Measurements from ENCODE around the gene GK. TPM values are rescaled to one million over a fixed set of nuclear protein-coding genes. Genes with fewer than 3 reads are reported as not detected.

Gene GK
- total and polyA plus RNA-seq, 2 of the 8 experiments (the other 6 are each of a cell fraction or from before 2014, with no cell fraction given) = 2.9 to 11.2 TPM

GRCh38 chrX:30713061-30713525 is 59.9 kb downstream of the GK start:
- Histone ChIP-seq H2BK120ac (replicated peaks; ENCODE audit: low read depth, low read length) (no peak overlapping the region), H2AFZ (ENCODE audit: low read length) (no peak overlapping the region), H4K5ac (ENCODE audit: insufficient read length, low read depth, low read length) (no peak overlapping the region), H3K4me1 (replicated peaks in 1 of 4; ENCODE audit: control insufficient read depth in 3 of 4, insufficient read depth in 4 of 4, low read length in 3 of 4) (no peaks in the 10 kb centered on the region), H3K23me2 (ENCODE audit: low read depth, low read length) (no peaks in the 10 kb centered on the region), H3K18ac (ENCODE audit: extremely low read depth, low read length) (no peak overlapping the region), H2BK12ac (ENCODE audit: low read depth, low read length) (no peak overlapping the region), H4K91ac (replicated peaks; ENCODE audit: insufficient read length, low read length) (no peak overlapping the region), H3K4me2 (ENCODE audit: insufficient read depth in 1 of 2, low read depth in 2 of 2, low read length in 2 of 2) (no peak overlapping the region), H3K27ac (ENCODE audit: low read depth, low read length) (no peak overlapping the region), H3K27me3 (replicated peaks in 1 of 4; ENCODE audit: control insufficient read depth in 3 of 4, extremely low read depth in 1 of 4, insufficient read depth in 3 of 4, low read length in 3 of 4) (no peaks in the 10 kb centered on the region), H3K36me3 (ENCODE audit: control insufficient read depth in 2 of 4, insufficient read depth in 4 of 4, low read length in 3 of 4) (no peaks in the 10 kb centered on the region; a peak in 1 of 8 replicates), H4K8ac (ENCODE audit: extremely low read depth, insufficient read depth, low read length) (no peak overlapping the region), H3K4me3 (ENCODE audit: extremely low read depth in 1 of 4, insufficient read depth in 2 of 4, low read depth in 3 of 4, low read length in 4 of 4) (no peak overlapping the region), H3K56ac (replicated peaks; ENCODE audit: insufficient read length, low read depth, low read length) (no peak overlapping the region), H2BK15ac (ENCODE audit: low read length) (no peak overlapping the region), H3K23ac (ENCODE audit: insufficient read length) (no peak overlapping the region), H3K79me2 (ENCODE audit: control insufficient read depth in 1 of 2, insufficient read depth in 2 of 2, low read length in 2 of 2) (no peaks in the 10 kb centered on the region), H3K4ac (replicated peaks; ENCODE audit: insufficient read length, low read depth, low read length) (no peak overlapping the region), H3K9me3 (ENCODE audit: insufficient read depth in 2 of 2, low read depth in 1 of 2, low read length in 1 of 2) (no peaks in the 10 kb centered on the region), H2BK20ac (ENCODE audit: low read length) (no peak overlapping the region), H3K79me1 (ENCODE audit: low read depth, low read length) (no peaks in the 10 kb centered on the region), H2AK5ac (ENCODE audit: low read depth, low read length) (no peak overlapping the region), H3K9ac (replicated peaks in 1 of 4; ENCODE audit: extremely low read depth in 1 of 4, low read depth in 3 of 4, low read length in 3 of 4) (no peak overlapping the region), H4K20me1 (replicated peaks in 1 of 2; ENCODE audit: control insufficient read depth in 1 of 2, insufficient read depth in 2 of 2, low read length in 2 of 2) (no peaks in the 10 kb centered on the region), H2BK5ac (ENCODE audit: low read depth, low read length) (no peak overlapping the region), H3K14ac (ENCODE audit: insufficient read length) (no peak overlapping the region)
- 70% methylated on average over 3 of the region's 5 CpGs; no CpG with 5 or more reads in 1 of the 2 experiments for WGBS, 2 experiments (ENCODE audit: extremely low coverage in 1 of 2, insufficient coverage in 1 of 2, insufficient read length in 1 of 2, insufficient replicate concordance in 2 of 2, low coverage in 1 of 2, low lambda C conversion rate in 2 of 2, missing lambda C conversion rate in 1 of 2)
- peak; percentile 91 for FAIRE-seq
- ChIA-PET POLR2A (ENCODE audit: partially characterized antibody) (interaction anchor here (0.6 kb wide), 1 partner anchor 300 kb away, joined by 4 read pairs; no protein-coding TSS in a partner anchor), CTCF (ENCODE audit: partially characterized antibody) (interaction anchor here (1.4 kb wide), 1 partner anchor 79 kb away, joined by 4 read pairs; no protein-coding TSS in a partner anchor)
- TF ChIP-seq TEAD4 (IDR thresholded peaks at IDR 0.05; ENCODE audit: low read depth, low read length) = no peak
- TF ChIP-seq, protein P1, sequence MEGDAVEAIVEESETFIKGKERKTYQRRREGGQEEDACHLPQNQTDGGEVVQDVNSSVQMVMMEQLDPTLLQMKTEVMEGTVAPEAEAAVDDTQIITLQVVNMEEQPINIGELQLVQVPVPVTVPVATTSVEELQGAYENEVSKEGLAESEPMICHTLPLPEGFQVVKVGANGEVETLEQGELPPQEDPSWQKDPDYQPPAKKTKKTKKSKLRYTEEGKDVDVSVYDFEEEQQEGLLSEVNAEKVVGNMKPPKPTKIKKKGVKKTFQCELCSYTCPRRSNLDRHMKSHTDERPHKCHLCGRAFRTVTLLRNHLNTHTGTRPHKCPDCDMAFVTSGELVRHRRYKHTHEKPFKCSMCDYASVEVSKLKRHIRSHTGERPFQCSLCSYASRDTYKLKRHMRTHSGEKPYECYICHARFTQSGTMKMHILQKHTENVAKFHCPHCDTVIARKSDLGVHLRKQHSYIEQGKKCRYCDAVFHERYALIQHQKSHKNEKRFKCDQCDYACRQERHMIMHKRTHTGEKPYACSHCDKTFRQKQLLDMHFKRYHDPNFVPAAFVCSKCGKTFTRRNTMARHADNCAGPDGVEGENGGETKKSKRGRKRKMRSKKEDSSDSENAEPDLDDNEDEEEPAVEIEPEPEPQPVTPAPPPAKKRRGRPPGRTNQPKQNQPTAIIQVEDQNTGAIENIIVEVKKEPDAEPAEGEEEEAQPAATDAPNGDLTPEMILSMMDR (IDR thresholded peaks at IDR 0.05; ENCODE audit: control extremely low read depth in 1 of 3, insufficient read depth in 1 of 3, low read depth in 1 of 3, low read length in 3 of 3) = peak; percentile 9 to 73 (median 63)
- peak; percentile 91 for TF ChIP-seq CEBPB (IDR thresholded peaks at IDR 0.05; ENCODE audit: low read depth, low read length)
- no peak for TF ChIP-seq KDM4A (IDR thresholded peaks at IDR 0.05; ENCODE audit: low read depth, low read length, severe bottlenecking)
- peak; percentile 74 to 82 for TF ChIP-seq RAD21 (IDR thresholded peaks at IDR 0.05 in 1 of 2, conservative IDR thresholded peaks at IDR 0.05 in 1 of 2; ENCODE audit: low read depth in 2 of 2, low read length in 2 of 2)
- TF ChIP-seq MAFK (IDR thresholded peaks at IDR 0.05; ENCODE audit: low read depth, low read length) = peak; percentile 71
- DNase-seq (ENCODE audit: low read depth in 1 of 2, low spot score in 2 of 2) = peak; percentile 0 to 51

All from H1 (cell line).